Ovary (tissue), 9 donors: ENCODE results near the gene PTPA. TPM values are rescaled to one million over a fixed set of nuclear protein-coding genes. Genes with fewer than 3 reads are reported as not detected.

Experiments used
- DNase-seq, 5 donors: peaks; one replicate each; pipeline ENCODE4 v3.0.0-alpha.2; 2019 to 2020
- H3K27ac ChIP-seq, 2 donors: fragments of 200-600 bp; one replicate each; pipeline versions ENCODE4 v1.5.1 to v1.8.0; 2019 to 2022
- H3K27me3 ChIP-seq: fragments of 200-600 bp; one replicate; pipeline ENCODE4 v1.8.0; 2022
- H3K36me3 ChIP-seq: fragments of 200-600 bp; sonication (generic); one replicate; pipeline ENCODE4 v1.5.1; 2019
- H3K4me1 ChIP-seq: one replicate; pipeline ENCODE4 v1.8.1; 2013; ENCODE audit warnings: mild to moderate bottlenecking, moderate library complexity; ENCODE audit not compliant: insufficient read depth
- H3K4me3 ChIP-seq: fragments of 200-600 bp; sonication (generic); one replicate; pipeline ENCODE4 v1.5.1; 2017
- H3K9me3 ChIP-seq, 2 donors: fragments of 200-600 bp in 1 of 2; sonication (generic) in 1 of 2; one replicate each; pipeline versions ENCODE4 v1.5.1 to v1.8.1; 2013 to 2019; ENCODE audit warnings: mild to moderate bottlenecking in 1 of 2, moderate library complexity in 1 of 2
- EP300 ChIP-seq: sonication (generic); formaldehyde crosslinking; IDR thresholded peaks from one replicate; pipeline ENCODE4 v1.6.1; 2017; ENCODE audit warnings: antibody characterized with exemption
- POLR2A ChIP-seq: fragments of 450-650 bp; IDR thresholded peaks from one replicate; pipeline ENCODE4 v1.6.1; 2017; ENCODE audit warnings: antibody characterized with exemption, mild to moderate bottlenecking, moderate library complexity
- WGBS, 3 donors: extraction: QIAGEN DNeasy Blood & Tissue Kit in 1 of 3; methylation state at CpG; one replicate each; pipeline versions ENCODE4 v1.1.5 to v1.1.7; 2013 to 2017; 5-methylcytosine and 5-hydroxymethylcytosine counted together
- intact Hi-C, 4 donors: fragments of 100-400 bp; cut with DNase I; formaldehyde crosslinking; loops; one replicate each; pipeline versions ENCODE4 v1.11.0 to v1.15.1; 2022 to 2023
- polyA plus RNA-seq, 2 donors: library from polyadenylated mRNA; stranded (reverse); fragments of 200-250 nt in 1 of 2; fragments of 350-450 nt in 1 of 2; fragmentation: Illumina TruSeq in 1 of 2; extraction: RNeasy Lipid Tissue Mini Kit (QIAGEN cat#74804) in 1 of 2; gene quantifications; one replicate each; pipeline ENCODE4 v1.2.3, GENCODE V29; 2013 to 2014
- total RNA-seq, 7 donors: library from RNA; depleted of rRNA in 2 of 7; stranded (reverse); fragments of >200 nt in 2 of 7; fragmentation: NEBNext Ultra II Directional in 3 of 7; extraction: Animal tissue kit (Norgen Biotek cat#: 25700) in 3 of 7; gene quantifications; one replicate each; pipeline versions ENCODE4 v1.1.0 to v1.2.4, GENCODE V29; 2016 to 2023
- TF ChIP-seq, protein P1 (sequence below), 3 donors: fragments of 450-650 bp in 2 of 3; fragments of 200-600 bp in 1 of 3; IDR thresholded peaks; one replicate each; pipeline versions ENCODE4 v1.5.1 to v1.8.0; 2016 to 2022; ENCODE audit warnings: antibody characterized with exemption in 3 of 3, mild to moderate bottlenecking in 1 of 3
- donor health status: DM: no; HTN: no; CAD: no; lungs with moderate emphysema.
- donor health status: DM: no; HTN: no; CAD: no.
- donor health status: Bipolar disorder and iron deficiency.
- donor health status: DM: yes; HTN: yes; CAD: no.
- donor health status: DM: no; HTN: no; CAD: no.
- donor health status: DM: yes; HTN: yes; CAD: no.

Gene PTPA
- total and polyA plus RNA-seq, 9 donors = 32.1 to 107 (median 89.2) TPM

- H3K9me3 ChIP-seq = no peaks in the 10 kb centered on the region
- H3K27me3 ChIP-seq = no peaks in the 10 kb centered on the region
- TF ChIP-seq, protein P1, sequence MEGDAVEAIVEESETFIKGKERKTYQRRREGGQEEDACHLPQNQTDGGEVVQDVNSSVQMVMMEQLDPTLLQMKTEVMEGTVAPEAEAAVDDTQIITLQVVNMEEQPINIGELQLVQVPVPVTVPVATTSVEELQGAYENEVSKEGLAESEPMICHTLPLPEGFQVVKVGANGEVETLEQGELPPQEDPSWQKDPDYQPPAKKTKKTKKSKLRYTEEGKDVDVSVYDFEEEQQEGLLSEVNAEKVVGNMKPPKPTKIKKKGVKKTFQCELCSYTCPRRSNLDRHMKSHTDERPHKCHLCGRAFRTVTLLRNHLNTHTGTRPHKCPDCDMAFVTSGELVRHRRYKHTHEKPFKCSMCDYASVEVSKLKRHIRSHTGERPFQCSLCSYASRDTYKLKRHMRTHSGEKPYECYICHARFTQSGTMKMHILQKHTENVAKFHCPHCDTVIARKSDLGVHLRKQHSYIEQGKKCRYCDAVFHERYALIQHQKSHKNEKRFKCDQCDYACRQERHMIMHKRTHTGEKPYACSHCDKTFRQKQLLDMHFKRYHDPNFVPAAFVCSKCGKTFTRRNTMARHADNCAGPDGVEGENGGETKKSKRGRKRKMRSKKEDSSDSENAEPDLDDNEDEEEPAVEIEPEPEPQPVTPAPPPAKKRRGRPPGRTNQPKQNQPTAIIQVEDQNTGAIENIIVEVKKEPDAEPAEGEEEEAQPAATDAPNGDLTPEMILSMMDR (IDR thresholded peaks at IDR 0.05) = no peak
- TF ChIP-seq EP300 = no peak
- no peak for TF ChIP-seq POLR2A
- no peaks in the 10 kb centered on the region for H3K36me3 ChIP-seq
- WGBS, 3 donors = 81 to 89% (median 82%) methylated on average over 20 of the region's 20 CpGs
- H3K4me1 ChIP-seq = peaks cover 8% of the 10 kb centered on the region
- peak overlapping the region in 1 of 2 donors; percentile 63 for H3K27ac ChIP-seq
- H3K4me3 ChIP-seq = no peak overlapping the region
- DNase-seq = no peak
- intact Hi-C loops = no loop called here
Observed at GRCh38 chr9:129093602-129094386, 17.4 kb upstream of the PTPA start.

GRCh38 chr9:129094387-129095169 lies 16.6 kb upstream of the PTPA start:
- 44 to 70% (median 59%) methylated on average over 10 to 13 of the region's 13 CpGs for WGBS, 3 donors

GRCh38 chr9:129095170-129095667 lies 16.0 kb upstream of the PTPA start:
- Histone ChIP-seq H3K27me3 (no peaks in the 10 kb centered on the region), H3K4me1 (peaks cover 8% of the 10 kb centered on the region), H3K36me3 (no peaks in the 10 kb centered on the region), H3K4me3 (no peak overlapping the region), H3K27ac (peak overlapping the region; percentile 45 to 63), H3K9me3 (no peaks in the 10 kb centered on the region)
- intact Hi-C loops = no loop called here
- TF ChIP-seq POLR2A = no peak
- no peak for TF ChIP-seq EP300
- TF ChIP-seq, protein P1 (IDR thresholded peaks at IDR 0.05) = no peak
- no peak for DNase-seq
- WGBS, 3 donors = 89 to 91% (median 91%) methylated on average over 19 to 21 of the region's 21 CpGs

More at GRCh38 chr9:129094387-129095169, 16.6 kb upstream of the PTPA start:
- Histone ChIP-seq H3K9me3 (no peaks in the 10 kb centered on the region), H3K27me3 (no peaks in the 10 kb centered on the region), H3K4me1 (peaks cover 8% of the 10 kb centered on the region), H3K36me3 (no peaks in the 10 kb centered on the region), H3K4me3 (no peak overlapping the region), H3K27ac (peak overlapping the region; percentile 45 to 63)
- no peak for TF ChIP-seq POLR2A
- TF ChIP-seq, protein P1 (IDR thresholded peaks at IDR 0.05) = no peak
- TF ChIP-seq EP300 = no peak
- peak; percentile 55 to 85 (median 70) for DNase-seq
- intact Hi-C loops = no loop called here

- no peak for TF ChIP-seq EP300
Observed at GRCh38 chr9:129095908-129096307, 15.3 kb upstream of the PTPA start.

More at GRCh38 chr9:129095908-129096307, 15.3 kb upstream of the PTPA start:
- Histone ChIP-seq H3K27ac (peak overlapping the region in 1 of 2 donors; percentile 63), H3K4me1 (peaks cover 8% of the 10 kb centered on the region), H3K9me3 (no peaks in the 10 kb centered on the region), H3K4me3 (no peak overlapping the region), H3K27me3 (no peaks in the 10 kb centered on the region), H3K36me3 (no peaks in the 10 kb centered on the region)
- no peak for DNase-seq
- intact Hi-C loops = no loop called here
- WGBS, 3 donors = 85 to 92% (median 92%) methylated on average over 12 of the region's 12 CpGs
